H1 (cell line): Measurements from ENCODE around the gene FHL2. TPM values are rescaled to one million over a fixed set of nuclear protein-coding genes. Genes with fewer than 3 reads are reported as not detected.

Experiments used
- BRCA1 ChIP-seq: IDR thresholded peaks from 2 replicates; pipeline ENCODE4 v1.6.1; 2012; ENCODE audit warnings: low read depth, low read length, improper control_type of control experiment
- CHD1 ChIP-seq: IDR thresholded peaks from 2 replicates; pipeline ENCODE4 v1.6.1; 2012; ENCODE audit warnings: low read depth, low read length, improper control_type of control experiment
- CTBP2 ChIP-seq: IDR thresholded peaks from 2 replicates; pipeline ENCODE4 v1.7.0; 2011; ENCODE audit warnings: borderline replicate concordance, mild to moderate bottlenecking, moderate library complexity, mixed read lengths, low read length; ENCODE audit not compliant: insufficient read depth, insufficient read length
- EGR1 ChIP-seq: IDR thresholded peaks from 2 replicates; pipeline ENCODE4 v1.6.1; 2011; ENCODE audit warnings: low read depth, low read length, borderline replicate concordance
- EP300 ChIP-seq, 2 experiments: IDR thresholded peaks; 1 replicate in 1 of 2; 2 replicates in 1 of 2; pipeline ENCODE4 v1.6.1; 2011 to 2012; ENCODE audit warnings: low read depth in 2 of 2, low read length in 2 of 2, mild to moderate bottlenecking in 2 of 2, borderline replicate concordance in 1 of 2, inconsistent platforms in 1 of 2, moderate library complexity in 1 of 2
- EZH2 ChIP-seq: fragments of 200-600 bp; sonication (generic); IDR thresholded peaks from 2 replicates; pipeline ENCODE4 v1.7.1; 2012; ENCODE audit warnings: low read depth, mild to moderate bottlenecking, moderate library complexity, low read length, inconsistent platforms; ENCODE audit not compliant: severe bottlenecking
- HDAC2 ChIP-seq, 2 experiments: fragments of 300-600 bp in 1 of 2; sonication (generic) in 1 of 2; IDR thresholded peaks; 2 replicates each; pipeline ENCODE4 v1.6.1; 2011 to 2012; ENCODE audit warnings: low read depth in 2 of 2, low read length in 2 of 2, mild to moderate bottlenecking in 2 of 2, moderate library complexity in 2 of 2, borderline replicate concordance in 1 of 2, inconsistent platforms in 1 of 2
- HDAC6 ChIP-seq: IDR thresholded peaks from one replicate; pipeline ENCODE4 v1.7.1; 2012; ENCODE audit warnings: low read depth, mild to moderate bottlenecking, inconsistent platforms, low read length, moderate library complexity
- JUN ChIP-seq: IDR thresholded peaks from 2 replicates; pipeline ENCODE4 v1.6.1; 2011; ENCODE audit warnings: low read depth, mild to moderate bottlenecking, improper control_type of control experiment, low read length
- KDM4A ChIP-seq: IDR thresholded peaks from one replicate; pipeline ENCODE4 v1.7.1; 2012; ENCODE audit warnings: low read depth, mild to moderate bottlenecking, moderate library complexity, low read length, inconsistent platforms; ENCODE audit not compliant: severe bottlenecking
- KDM5A ChIP-seq: fragments of 200-600 bp; IDR thresholded peaks from 2 replicates; pipeline ENCODE4 v1.7.1; 2012; ENCODE audit warnings: mild to moderate bottlenecking, low read length, inconsistent platforms, mixed read lengths
- MAFK ChIP-seq: IDR thresholded peaks from 2 replicates; pipeline ENCODE4 v1.6.1; 2012; ENCODE audit warnings: low read depth, mild to moderate bottlenecking, improper control_type of control experiment, low read length
- POU5F1 ChIP-seq: IDR thresholded peaks from 2 replicates; pipeline ENCODE4 v1.6.1; 2011; ENCODE audit warnings: low read depth, mild to moderate bottlenecking, low read length, moderate library complexity
- RFX5 ChIP-seq: IDR thresholded peaks from 2 replicates; pipeline ENCODE4 v1.6.1; 2011; ENCODE audit warnings: low read depth, low read length, improper control_type of control experiment, borderline replicate concordance
- RNF2 ChIP-seq: fragments of 200-900, 300-1000 bp; sonication (generic); IDR thresholded peaks from 2 replicates; pipeline ENCODE4 v1.7.1; 2016; ENCODE audit warnings: borderline replicate concordance, low read depth, mild to moderate bottlenecking, antibody characterized with exemption, low read length; ENCODE audit not compliant: poor library complexity, severe bottlenecking; ENCODE audit errors: missing control alignments
- SIX5 ChIP-seq: IDR thresholded peaks from 2 replicates; pipeline ENCODE4 v1.6.1; 2011; ENCODE audit warnings: mild to moderate bottlenecking, low read depth, low read length
- SP4 ChIP-seq: IDR thresholded peaks from 2 replicates; pipeline ENCODE4 v1.6.1; 2012; ENCODE audit warnings: low read length, inconsistent platforms
- polyA plus RNA-seq, 7 experiments: library from polyadenylated mRNA; depleted of rRNA in 3 of 7; stranded (reverse) in 5 of 7; unstranded in 2 of 7; fragments of >200 nt in 5 of 7; fragments of 200-250 nt in 2 of 7; gene quantifications; 1 replicate in 5 of 7; 2 replicates in 1 of 7; 4 replicates in 1 of 7; pipeline versions ENCODE4 v1.2.1 to v1.2.3, GENCODE V29; 2011 to 2013; ENCODE audit warnings: missing spikeins in 2 of 7, mixed read lengths in 2 of 7
- total RNA-seq: library from RNA; stranded (reverse); fragmentation: NEBNext Ultra II Directional; extraction: Animal tissue kit (Norgen Biotek cat#: 25700); gene quantifications from 2 replicates; pipeline ENCODE4 v1.2.1, GENCODE V29; 2021
- TF ChIP-seq, protein P1 (sequence below), 3 experiments: IDR thresholded peaks; 1 replicate in 2 of 3; 2 replicates in 1 of 3; pipeline versions ENCODE4 v1.5.1 to v1.6.1; 2011; ENCODE audit warnings: low read length in 3 of 3, mild to moderate bottlenecking in 3 of 3, inconsistent platforms in 2 of 3, low read depth in 1 of 3, moderate library complexity in 1 of 3; ENCODE audit not compliant: insufficient read depth in 1 of 3; ENCODE audit errors: control extremely low read depth in 1 of 3
- TF ChIP-seq, protein P2 (sequence below): IDR thresholded peaks from 2 replicates; pipeline ENCODE4 v1.6.1; 2011; ENCODE audit warnings: low read depth, mild to moderate bottlenecking, low read length; ENCODE audit not compliant: insufficient read depth

FHL2 gene
- total and polyA plus RNA-seq, 2 of the 8 experiments (the other 6 are each of a cell fraction or from before 2014, with no cell fraction given), result 33.2 to 64.3 TPM

DNA sequence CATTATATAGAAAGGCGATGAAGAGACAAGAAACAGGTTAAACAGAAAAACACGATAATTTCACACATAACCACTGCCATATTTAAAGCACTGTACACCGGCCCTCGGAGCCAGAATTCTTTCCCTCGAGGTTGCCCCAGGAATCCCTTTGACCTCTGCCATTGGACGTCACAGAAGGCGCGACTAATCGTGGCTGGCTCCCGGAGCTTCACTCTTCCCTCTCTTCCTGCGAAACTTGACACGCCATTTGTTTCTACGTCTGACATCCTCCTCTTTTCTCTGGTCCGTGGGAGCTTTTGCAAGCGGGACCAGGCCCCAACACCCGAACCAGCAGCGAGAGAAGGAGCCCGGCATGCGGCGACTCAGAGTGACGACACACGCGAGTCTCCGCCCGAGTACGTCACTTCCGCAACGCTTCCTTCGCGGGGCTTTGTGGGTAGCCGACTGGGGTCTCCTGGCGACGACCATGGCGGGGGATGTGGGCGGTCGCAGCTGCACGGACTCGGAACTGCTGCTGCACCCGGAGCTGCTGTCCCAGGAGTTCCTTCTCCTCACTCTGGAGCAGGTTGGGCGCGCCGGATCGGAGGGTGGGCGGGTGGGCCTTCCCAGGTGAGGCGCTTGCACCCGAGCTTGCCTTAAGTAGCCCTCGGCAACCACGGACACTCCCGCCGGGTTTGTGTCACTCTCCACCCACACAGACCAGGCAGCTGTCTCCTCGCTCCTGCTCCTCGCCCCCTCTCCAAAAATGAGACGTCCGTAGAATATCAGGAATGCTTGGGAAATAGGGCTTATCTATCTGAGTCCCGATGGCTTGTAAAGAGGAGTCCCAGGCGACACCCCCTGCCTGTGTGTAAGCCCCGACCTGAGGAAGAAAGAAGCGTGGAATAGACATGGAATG, 61.5 kb downstream of the FHL2 start, which contains the start of gene C2orf49 (continued):
- TF ChIP-seq RFX5, result no peak
- TF ChIP-seq KDM5A, result peak; percentile 85
- TF ChIP-seq EGR1, result no peak; the same call in 1 of the 2 replicates
- no peak for TF ChIP-seq EZH2
- TF ChIP-seq BRCA1, result peak; percentile 35; the same call in 1 of the 2 replicates
- no peak for TF ChIP-seq MAFK
- no peak for TF ChIP-seq EP300 (IDR thresholded peaks at IDR 0.05; ENCODE audit: borderline replicate concordance in 1 of 2, low read depth in 2 of 2, low read length in 2 of 2)
- TF ChIP-seq SP4, result peak; percentile 48; the same call in 1 of the 2 replicates
- no peak for TF ChIP-seq RNF2
- no peak for TF ChIP-seq HDAC6
- TF ChIP-seq, protein P1, sequence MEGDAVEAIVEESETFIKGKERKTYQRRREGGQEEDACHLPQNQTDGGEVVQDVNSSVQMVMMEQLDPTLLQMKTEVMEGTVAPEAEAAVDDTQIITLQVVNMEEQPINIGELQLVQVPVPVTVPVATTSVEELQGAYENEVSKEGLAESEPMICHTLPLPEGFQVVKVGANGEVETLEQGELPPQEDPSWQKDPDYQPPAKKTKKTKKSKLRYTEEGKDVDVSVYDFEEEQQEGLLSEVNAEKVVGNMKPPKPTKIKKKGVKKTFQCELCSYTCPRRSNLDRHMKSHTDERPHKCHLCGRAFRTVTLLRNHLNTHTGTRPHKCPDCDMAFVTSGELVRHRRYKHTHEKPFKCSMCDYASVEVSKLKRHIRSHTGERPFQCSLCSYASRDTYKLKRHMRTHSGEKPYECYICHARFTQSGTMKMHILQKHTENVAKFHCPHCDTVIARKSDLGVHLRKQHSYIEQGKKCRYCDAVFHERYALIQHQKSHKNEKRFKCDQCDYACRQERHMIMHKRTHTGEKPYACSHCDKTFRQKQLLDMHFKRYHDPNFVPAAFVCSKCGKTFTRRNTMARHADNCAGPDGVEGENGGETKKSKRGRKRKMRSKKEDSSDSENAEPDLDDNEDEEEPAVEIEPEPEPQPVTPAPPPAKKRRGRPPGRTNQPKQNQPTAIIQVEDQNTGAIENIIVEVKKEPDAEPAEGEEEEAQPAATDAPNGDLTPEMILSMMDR (IDR thresholded peaks at IDR 0.05; ENCODE audit: control extremely low read depth in 1 of 3, insufficient read depth in 1 of 3, low read depth in 1 of 3, low read length in 3 of 3), result no peak
- TF ChIP-seq, protein P2, sequence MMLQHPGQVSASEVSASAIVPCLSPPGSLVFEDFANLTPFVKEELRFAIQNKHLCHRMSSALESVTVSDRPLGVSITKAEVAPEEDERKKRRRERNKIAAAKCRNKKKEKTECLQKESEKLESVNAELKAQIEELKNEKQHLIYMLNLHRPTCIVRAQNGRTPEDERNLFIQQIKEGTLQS, result peak; percentile 90
- no peak for TF ChIP-seq SIX5
- TF ChIP-seq KDM4A, result peak; percentile 100
- TF ChIP-seq CHD1, result no peak
- TF ChIP-seq POU5F1, result no peak
- TF ChIP-seq JUN, result no peak
- no peak for TF ChIP-seq CTBP2
- no peak for TF ChIP-seq HDAC2 (IDR thresholded peaks at IDR 0.05; ENCODE audit: borderline replicate concordance in 1 of 2, low read depth in 2 of 2, low read length in 2 of 2)
